GM13976 (cell line): ENCODE measurements around the gene FAM32A.

Experiments
- DNase-seq: peaks from one replicate; pipeline ENCODE4 v3.0.0; 2012; ENCODE audit warnings: low spot score
- in situ Hi-C: fragments of 300-500 bp; cut with MboI; formaldehyde crosslinking; loops from one replicate; pipeline ENCODE4 v1.12.0; 2022; ENCODE audit warnings: low sequenced_read_pairs, mixed read lengths, inconsistent platforms; ENCODE audit not compliant: unreplicated experiment
- TF ChIP-seq, protein P1 (sequence below): IDR thresholded peaks from 2 replicates; pipeline ENCODE4 v1.5.1; 2012; ENCODE audit warnings: borderline replicate concordance, mild to moderate bottlenecking; ENCODE audit not compliant: insufficient read depth; ENCODE audit errors: extremely low read depth, missing control alignments, control extremely low read depth

Gene FAM32A

DNA sequence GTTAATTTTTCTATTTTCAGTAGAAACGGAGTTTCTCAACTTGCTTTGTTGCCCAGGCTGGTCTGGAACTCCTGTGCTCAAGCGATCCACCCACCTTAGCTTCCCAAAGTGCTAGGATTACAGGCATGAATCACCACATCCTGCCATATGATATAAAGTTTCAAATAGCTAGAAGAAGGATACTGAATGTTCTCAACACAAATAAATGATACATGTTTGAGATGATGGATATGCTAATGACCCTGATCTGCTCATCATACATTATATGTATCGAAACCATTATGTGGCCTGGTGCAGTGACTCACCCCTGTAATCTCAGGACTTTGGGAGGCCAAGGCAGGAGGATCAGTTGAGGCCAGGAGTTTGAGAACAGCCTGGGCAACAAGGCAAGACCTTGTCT, 23.4 kb upstream of the FAM32A start:
- TF ChIP-seq, protein P1, sequence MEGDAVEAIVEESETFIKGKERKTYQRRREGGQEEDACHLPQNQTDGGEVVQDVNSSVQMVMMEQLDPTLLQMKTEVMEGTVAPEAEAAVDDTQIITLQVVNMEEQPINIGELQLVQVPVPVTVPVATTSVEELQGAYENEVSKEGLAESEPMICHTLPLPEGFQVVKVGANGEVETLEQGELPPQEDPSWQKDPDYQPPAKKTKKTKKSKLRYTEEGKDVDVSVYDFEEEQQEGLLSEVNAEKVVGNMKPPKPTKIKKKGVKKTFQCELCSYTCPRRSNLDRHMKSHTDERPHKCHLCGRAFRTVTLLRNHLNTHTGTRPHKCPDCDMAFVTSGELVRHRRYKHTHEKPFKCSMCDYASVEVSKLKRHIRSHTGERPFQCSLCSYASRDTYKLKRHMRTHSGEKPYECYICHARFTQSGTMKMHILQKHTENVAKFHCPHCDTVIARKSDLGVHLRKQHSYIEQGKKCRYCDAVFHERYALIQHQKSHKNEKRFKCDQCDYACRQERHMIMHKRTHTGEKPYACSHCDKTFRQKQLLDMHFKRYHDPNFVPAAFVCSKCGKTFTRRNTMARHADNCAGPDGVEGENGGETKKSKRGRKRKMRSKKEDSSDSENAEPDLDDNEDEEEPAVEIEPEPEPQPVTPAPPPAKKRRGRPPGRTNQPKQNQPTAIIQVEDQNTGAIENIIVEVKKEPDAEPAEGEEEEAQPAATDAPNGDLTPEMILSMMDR, result no peak
- no peak for DNase-seq
- in situ Hi-C loops, result no loop called here

- TF ChIP-seq, protein P1, result no peak
- DNase-seq, result no peak
- in situ Hi-C loops, result no loop called here
These were observed 20.9 kb upstream of the FAM32A start for GRCh38 chr19:16164222-16164890.

GRCh38 chr19:16166417-16166816, 18.8 kb upstream of the FAM32A start:
- TF ChIP-seq, protein P1, result no peak
- in situ Hi-C loops, result no loop called here
- no peak for DNase-seq

DNA sequence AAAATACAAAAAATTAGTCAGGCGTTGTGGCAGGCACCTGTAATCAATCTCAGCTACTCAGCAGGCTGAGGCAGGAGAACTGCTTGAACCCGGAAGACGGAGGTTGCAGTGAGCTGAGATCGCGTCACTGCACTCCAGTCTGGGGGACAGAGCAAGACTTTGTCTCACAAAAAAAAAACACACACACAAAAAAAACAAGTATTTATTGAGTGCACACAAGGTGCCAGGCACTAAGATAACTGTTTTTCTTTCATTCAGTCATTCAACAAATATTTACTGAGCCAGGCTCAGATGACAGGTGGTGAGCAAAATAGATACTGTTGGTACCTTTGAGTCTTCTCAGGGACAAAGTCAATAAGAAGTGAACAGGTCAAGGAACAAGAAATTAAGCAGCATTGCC, 18.2 kb upstream of the FAM32A start:
- DNase-seq, result no peak
- TF ChIP-seq, protein P1, result no peak
- in situ Hi-C loops, result no loop called here

DNA sequence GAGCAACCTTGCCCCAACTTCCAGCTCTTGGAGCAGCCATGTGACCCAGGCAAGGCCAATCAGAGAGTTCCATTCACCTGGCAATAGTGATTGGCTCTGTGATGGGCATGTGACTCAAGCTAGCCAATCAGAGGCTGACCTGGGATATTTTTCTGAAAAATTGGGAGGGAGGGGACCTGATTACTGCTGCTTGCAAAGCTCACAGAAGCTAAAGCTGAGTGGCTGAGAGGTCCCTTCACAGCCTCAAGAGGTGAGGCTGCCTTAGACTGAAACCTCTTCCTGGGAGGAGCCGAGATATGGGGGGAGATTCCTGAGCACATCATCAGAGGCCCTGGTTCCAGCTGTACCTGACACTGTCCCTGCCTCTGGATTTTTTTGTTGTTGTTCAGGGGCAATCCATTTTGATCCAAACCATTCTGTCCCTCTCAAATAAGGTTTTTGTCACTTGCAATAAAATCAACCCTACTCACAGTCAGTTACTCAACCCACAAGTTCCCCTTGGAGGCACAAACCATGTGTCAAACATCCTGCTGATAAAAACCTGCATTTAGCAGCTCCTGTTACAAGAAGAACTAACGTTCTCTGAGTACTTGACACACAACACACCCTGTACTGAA, 16.6 kb upstream of the FAM32A start:
- DNase-seq, result no peak
- TF ChIP-seq, protein P1, result no peak
- in situ Hi-C loops, result no loop called here

GRCh38 chr19:16170134-16170533, 15.1 kb upstream of the FAM32A start:
- TF ChIP-seq, protein P1, result no peak
- DNase-seq, result no peak
- in situ Hi-C loops, result no loop called here
